Thyroid gland (tissue), 4 donors: ENCODE measurements around the gene MBIP. TPM values are rescaled to one million over a fixed set of nuclear protein-coding genes. Genes with fewer than 3 reads are reported as not detected.

ENCODE experiments used
- DNase-seq, 2 donors: peaks; one replicate each; pipeline ENCODE4 v3.0.0-alpha.2; 2019
- H3K27ac ChIP-seq, 3 donors: fragments of 200-600 bp; sonication (generic); 1 replicate in 2 of 3; 2 replicates in 1 of 3; pipeline ENCODE4 v1.5.1; 2016 to 2019; ENCODE audit warnings: mild to moderate bottlenecking in 1 of 3, moderate library complexity in 1 of 3
- H3K27me3 ChIP-seq: fragments of 200-600 bp; sonication (generic); one replicate; pipeline ENCODE4 v1.5.1; 2019
- H3K36me3 ChIP-seq, 2 donors: fragments of 200-600 bp; sonication (generic); one replicate each; pipeline ENCODE4 v1.5.1; 2016 to 2019
- H3K4me1 ChIP-seq, 2 donors: fragments of 200-600 bp; sonication (generic); one replicate each; pipeline ENCODE4 v1.5.1; 2017 to 2019
- H3K4me3 ChIP-seq, 3 donors: fragments of 200-600 bp; sonication (generic); replicated peaks in 1 of 3; 1 replicate in 2 of 3; 2 replicates in 1 of 3; pipeline ENCODE4 v1.5.1; 2016; ENCODE audit warnings: mild to moderate bottlenecking in 1 of 3
- H3K9me3 ChIP-seq: fragments of 200-600 bp; sonication (generic); one replicate; pipeline ENCODE4 v1.5.1; 2017
- POLR2A ChIP-seq, 2 donors: fragments of 450-650 bp; IDR thresholded peaks; one replicate each; pipeline ENCODE4 v1.6.1; 2017; ENCODE audit warnings: antibody characterized with exemption in 2 of 2, mild to moderate bottlenecking in 2 of 2, moderate library complexity in 1 of 2
- WGBS, 2 donors: methylation state at CpG; one replicate each; pipeline ENCODE4 v1.1.5; 2017; 5-methylcytosine and 5-hydroxymethylcytosine counted together
- intact Hi-C: fragments of 100-400 bp; cut with DNase I; formaldehyde crosslinking; loops from one replicate; pipeline ENCODE4 v1.15.1; 2023
- total RNA-seq, 4 donors: library from RNA; depleted of rRNA; stranded (reverse); fragments of >200 nt; gene quantifications; one replicate each; pipeline ENCODE4 v1.2.3, GENCODE V29; 2016
- TF ChIP-seq, protein P1 (sequence below), 6 experiments: fragments of 200-600 bp in 3 of 6; fragments of 450-650 bp in 3 of 6; sonication (generic) in 3 of 6; IDR thresholded peaks; one replicate each; pipeline ENCODE4 v1.5.1; 2016 to 2019; ENCODE audit warnings: antibody characterized with exemption in 6 of 6, mild to moderate bottlenecking in 2 of 6, inconsistent platforms in 1 of 6, moderate library complexity in 1 of 6

MBIP gene
- total RNA-seq, 4 donors from 2014 or later, result 80.5 to 163 (median 87.3) TPM

DNA sequence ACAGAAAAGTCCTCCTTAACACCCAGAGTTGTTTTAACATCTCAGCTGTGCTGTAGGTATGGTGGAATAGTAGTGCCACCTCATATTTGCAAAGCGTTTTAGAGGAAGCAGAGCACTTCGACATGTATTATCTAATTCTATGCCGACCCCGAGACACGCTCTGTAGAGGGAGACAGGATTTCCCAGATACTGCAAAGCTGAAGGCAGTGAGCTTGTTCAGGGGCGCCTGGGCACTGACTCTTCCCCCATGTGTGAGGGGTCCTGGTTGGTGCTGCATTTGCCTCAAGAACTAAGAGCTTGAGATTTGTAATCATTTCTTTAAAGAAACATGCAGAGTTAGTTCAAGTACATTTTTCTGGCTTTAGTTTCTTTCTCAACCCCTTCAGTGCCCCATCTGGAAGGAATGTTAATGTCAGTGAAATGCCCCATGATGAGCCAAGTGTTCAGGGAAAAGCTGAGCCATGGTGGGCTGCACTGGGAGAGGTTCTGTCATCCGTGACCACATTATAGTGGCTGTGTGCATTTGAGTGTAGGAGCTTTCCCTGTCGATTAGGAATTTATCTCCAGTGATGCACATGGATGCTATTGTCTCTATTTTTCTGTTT lies 66.3 kb downstream of the MBIP start:
- TF ChIP-seq, protein P1, sequence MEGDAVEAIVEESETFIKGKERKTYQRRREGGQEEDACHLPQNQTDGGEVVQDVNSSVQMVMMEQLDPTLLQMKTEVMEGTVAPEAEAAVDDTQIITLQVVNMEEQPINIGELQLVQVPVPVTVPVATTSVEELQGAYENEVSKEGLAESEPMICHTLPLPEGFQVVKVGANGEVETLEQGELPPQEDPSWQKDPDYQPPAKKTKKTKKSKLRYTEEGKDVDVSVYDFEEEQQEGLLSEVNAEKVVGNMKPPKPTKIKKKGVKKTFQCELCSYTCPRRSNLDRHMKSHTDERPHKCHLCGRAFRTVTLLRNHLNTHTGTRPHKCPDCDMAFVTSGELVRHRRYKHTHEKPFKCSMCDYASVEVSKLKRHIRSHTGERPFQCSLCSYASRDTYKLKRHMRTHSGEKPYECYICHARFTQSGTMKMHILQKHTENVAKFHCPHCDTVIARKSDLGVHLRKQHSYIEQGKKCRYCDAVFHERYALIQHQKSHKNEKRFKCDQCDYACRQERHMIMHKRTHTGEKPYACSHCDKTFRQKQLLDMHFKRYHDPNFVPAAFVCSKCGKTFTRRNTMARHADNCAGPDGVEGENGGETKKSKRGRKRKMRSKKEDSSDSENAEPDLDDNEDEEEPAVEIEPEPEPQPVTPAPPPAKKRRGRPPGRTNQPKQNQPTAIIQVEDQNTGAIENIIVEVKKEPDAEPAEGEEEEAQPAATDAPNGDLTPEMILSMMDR (IDR thresholded peaks at IDR 0.05), result peak in 5 of 6 experiments; percentile 32 to 89 (median 67)
- peak in 1 of 2 donors; percentile 64 for TF ChIP-seq POLR2A (IDR thresholded peaks at IDR 0.05)
- no peaks in the 10 kb centered on the region for H3K27me3 ChIP-seq
- intact Hi-C loops, result no loop called here
- H3K36me3 ChIP-seq, result no peaks in the 10 kb centered on the region
- no peaks in the 10 kb centered on the region for H3K9me3 ChIP-seq
- WGBS, 2 donors, result 26 to 45% methylated on average over 8 of the region's 8 CpGs
- peak overlapping the region; percentile 72 to 95 (median 94) for H3K27ac ChIP-seq
- H3K4me3 ChIP-seq, result no peak overlapping the region
- DNase-seq, result peak; percentile 44 to 48
- peaks cover 28 to 29% of the 10 kb centered on the region in 2 donors for H3K4me1 ChIP-seq

Other genes starting within 250 kb of the MBIP start
- 10 to 100 TPM; 20.6 to 42.0 (median 29.3) TPM for gene PTCSC3, start 143.9 kb downstream of the MBIP start, total RNA-seq
- gene NKX2-1, start 199.6 kb upstream of the MBIP start, total RNA-seq, result 100 to 1,000 TPM; 209 to 375 (median 310) TPM